ENCODE results near the gene PLCXD3.

GRCh38 chr5:41371738-41372137 lies 138.7 kb downstream of the PLCXD3 start:
- TF ChIP-seq EZH2 (IDR thresholded peaks at IDR 0.05; ENCODE audit: insufficient read depth, poor library complexity, severe bottlenecking) (no peak), EZH2phosphoT487 (IDR thresholded peaks at IDR 0.05; ENCODE audit: insufficient read depth, low read depth) (no peak)

Data from GM23248 (cell line).